Caki2 (cell line): ENCODE results near the gene IL4R. TPM values are rescaled to one million over a fixed set of nuclear protein-coding genes. Genes with fewer than 3 reads are reported as not detected.

Experiments used
- DNase-seq: peaks from one replicate; pipeline ENCODE4 v3.0.0-alpha.2; 2015; ENCODE audit warnings: low read depth
- in situ Hi-C: cut with HindIII; loops from 2 replicates; pipeline ENCODE4 v1.10.0; 2016; ENCODE audit warnings: low sequenced_read_pairs, low pct_unique_long_range_greater_than_20kb, mixed read lengths
- total RNA-seq: library from RNA; depleted of rRNA; stranded (reverse); fragments of >200 nt; shearing (Covaris generic); gene quantifications from 2 replicates; pipeline ENCODE4 v1.2.3, GENCODE V29; 2014; ENCODE audit warnings: low replicate concordance

Gene IL4R
- total RNA-seq, 1 experiment from 2014 or later = 14.9 TPM

DNA sequence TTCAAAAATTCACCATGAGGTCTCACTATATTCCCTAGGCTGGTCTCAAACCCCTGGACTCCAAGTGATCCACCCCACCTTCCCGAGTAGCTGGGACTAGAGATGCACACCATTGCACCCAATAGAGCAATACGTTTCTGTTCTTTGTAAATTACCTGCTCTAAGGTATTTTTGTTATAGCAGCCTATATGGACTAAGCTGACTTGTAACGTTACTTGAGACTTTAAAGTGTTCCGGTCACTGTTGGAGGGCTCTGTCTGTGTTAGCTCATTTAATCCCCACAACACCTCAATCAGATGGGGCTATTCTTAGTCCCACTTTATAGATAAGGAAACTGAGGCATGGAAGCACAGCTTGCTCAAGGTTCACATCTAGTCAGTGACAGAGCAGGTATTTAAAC, 25.4 kb downstream of the IL4R start:
- in situ Hi-C loops = no loop called here

DNA sequence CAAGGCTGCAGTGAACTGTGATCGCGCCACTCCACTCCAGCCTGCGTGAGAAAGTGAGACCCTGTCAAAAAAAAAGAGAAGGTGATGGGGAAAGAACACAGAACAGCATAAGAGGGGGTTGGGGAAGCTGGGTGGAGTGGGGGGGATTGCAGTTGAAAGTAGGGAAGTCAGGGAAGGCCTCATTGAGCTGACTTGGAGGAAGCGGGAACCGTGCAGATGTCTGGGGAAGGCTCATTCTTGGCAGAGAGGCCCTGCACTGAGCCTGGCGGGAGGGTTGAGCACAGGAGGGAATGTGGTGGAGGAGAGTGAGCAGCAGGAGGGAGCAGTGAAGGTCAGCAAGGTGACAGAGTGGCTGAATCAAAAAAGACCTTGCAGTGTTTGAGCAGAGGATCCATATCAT, 26.9 kb downstream of the IL4R start:
- DNase-seq = no peak
- in situ Hi-C loops = no loop called here

More for the DNA sequence above, 25.4 kb downstream of the IL4R start:
- no peak for DNase-seq

GRCh38 chr16:27341549-27341948, 27.8 kb downstream of the IL4R start:
- in situ Hi-C loops = no loop called here
- no peak for DNase-seq

GRCh38 chr16:27341971-27342370, 28.2 kb downstream of the IL4R start:
- in situ Hi-C loops = no loop called here
- DNase-seq = no peak

GRCh38 chr16:27344721-27345120, 30.9 kb downstream of the IL4R start:
- no peak for DNase-seq
- in situ Hi-C loops = no loop called here

DNA sequence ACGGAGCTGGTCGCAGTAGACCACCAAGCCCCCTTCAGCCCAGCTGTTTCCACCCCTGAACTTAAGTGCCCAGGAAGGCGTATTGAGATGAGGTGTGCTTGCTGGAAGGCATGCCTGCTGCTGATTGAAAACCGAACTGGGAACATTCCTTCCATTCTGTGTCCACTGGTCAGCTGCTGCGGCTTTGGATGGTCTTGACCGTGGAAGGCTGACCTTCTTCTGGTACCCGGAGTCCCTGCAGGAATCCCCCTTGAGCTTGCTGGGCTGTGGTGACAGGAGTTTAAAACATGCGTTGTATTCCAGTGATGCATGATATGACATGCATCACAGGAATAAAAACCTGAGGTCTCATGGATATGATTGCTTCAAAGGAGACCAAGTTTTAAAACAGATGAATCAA, 31.4 kb downstream of the IL4R start:
- in situ Hi-C loops = no loop called here
- no peak for DNase-seq

- no peak for DNase-seq
- in situ Hi-C loops = no loop called here
These were observed 33.0 kb downstream of the IL4R start for GRCh38 chr16:27346819-27347218.

GRCh38 chr16:27347930-27348685, 34.3 kb downstream of the IL4R start:
- in situ Hi-C loops = no loop called here
- no peak for DNase-seq

GRCh38 chr16:27349276-27349675, 35.5 kb downstream of the IL4R start:
- no peak for DNase-seq
- in situ Hi-C loops = no loop called here

GRCh38 chr16:27350006-27350405, 36.2 kb downstream of the IL4R start:
- in situ Hi-C loops = no loop called here
- no peak for DNase-seq

DNA sequence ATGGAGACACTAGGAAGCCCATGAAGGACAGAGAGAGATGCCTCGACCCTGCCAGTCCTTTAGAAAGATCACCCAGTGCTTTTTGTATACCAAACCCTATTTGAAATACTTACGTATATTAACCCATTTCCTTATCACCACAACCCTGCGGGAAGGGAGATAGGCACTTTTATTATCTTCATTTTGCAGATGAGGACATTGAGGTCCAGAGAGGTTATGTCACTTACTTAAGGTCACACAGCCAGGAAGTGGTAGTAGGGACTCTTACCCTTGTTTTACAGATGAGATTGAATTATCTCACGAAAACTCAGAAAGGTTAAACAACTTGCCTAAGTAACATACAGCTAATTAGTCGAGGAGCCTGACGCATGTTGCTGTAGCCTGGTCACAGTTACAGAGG, 38.2 kb downstream of the IL4R start:
- DNase-seq = no peak
- in situ Hi-C loops = no loop called here

DNA sequence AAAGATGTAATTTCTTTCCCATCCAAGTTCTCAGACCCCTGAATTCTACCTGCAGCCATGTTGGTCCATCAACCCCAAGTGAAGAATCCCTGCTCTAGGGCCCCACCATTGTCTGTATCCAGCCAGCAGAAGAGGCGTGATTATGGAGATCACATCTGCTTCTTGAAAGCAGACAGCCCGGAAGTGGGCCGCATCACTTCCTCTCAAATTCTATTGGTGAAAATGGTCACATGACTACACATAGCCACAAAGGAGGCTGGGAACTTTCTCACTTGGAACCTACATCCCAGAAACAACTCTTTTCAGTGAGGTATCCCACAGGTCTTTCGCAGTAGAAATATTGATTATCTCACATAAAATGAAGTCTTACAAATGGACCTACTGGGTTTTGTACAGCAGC, 40.1 kb downstream of the IL4R start:
- in situ Hi-C loops = no loop called here
- no peak for DNase-seq

DNA sequence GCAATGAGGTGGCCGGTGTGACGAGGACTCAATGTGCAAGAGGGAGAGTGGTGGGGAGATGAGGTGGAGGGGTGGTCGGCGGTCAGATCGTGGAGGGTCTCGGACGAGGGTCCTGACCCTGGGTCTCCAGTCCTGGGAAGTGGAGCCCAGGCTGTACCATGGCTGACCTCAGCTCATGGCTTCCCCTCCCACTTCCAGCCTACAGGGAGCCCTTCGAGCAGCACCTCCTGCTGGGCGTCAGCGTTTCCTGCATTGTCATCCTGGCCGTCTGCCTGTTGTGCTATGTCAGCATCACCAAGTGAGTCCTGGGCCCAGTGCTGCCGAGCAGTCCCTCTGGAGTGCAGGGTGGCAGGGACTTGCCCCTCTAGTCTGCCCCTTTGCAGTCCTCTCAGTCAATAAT, 41.8 kb downstream of the IL4R start:
- in situ Hi-C loops = no loop called here
- DNase-seq = no peak

DNA sequence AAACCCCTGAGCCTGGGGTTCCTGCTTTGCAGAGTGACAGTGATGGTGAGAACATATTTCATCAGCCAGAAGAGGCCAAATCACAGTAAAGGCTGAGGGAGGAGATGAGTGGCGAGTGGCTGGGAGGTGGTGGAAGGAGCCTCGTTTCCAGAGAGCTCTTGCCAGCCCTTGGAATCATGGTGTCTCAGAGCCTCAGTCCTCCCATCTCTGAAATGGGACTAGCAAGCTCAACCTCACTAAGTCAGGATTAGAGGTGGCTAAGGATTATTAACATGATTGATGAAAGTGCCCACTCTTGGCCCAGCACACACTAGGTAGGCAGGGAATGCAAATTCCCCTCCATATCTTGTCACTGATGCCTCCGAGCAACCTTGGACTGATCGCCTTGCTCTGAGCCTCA, 43.0 kb downstream of the IL4R start:
- in situ Hi-C loops = no loop called here
- DNase-seq = no peak

- DNase-seq = no peak
- in situ Hi-C loops = no loop called here
These were observed 45.3 kb downstream of the IL4R start for GRCh38 chr16:27359051-27359450.

- in situ Hi-C loops = no loop called here
- no peak for DNase-seq
These were observed 45.8 kb downstream of the IL4R start for GRCh38 chr16:27359615-27360014.

DNA sequence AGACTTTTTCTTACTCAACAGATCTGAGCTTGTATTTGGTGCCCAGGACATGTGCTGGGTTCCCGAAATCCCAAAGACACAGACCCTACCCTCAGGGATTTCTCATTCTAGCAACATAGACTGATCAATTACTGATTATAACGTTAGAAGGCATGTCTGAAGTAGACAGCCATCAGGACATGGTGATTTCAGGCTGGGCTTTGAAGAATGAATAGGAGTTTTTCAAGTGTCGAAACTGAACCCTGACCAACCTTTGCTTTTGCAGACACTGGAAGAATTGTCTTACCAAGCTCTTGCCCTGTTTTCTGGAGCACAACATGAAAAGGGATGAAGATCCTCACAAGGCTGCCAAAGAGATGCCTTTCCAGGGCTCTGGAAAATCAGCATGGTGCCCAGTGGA, 48.2 kb downstream of the IL4R start:
- DNase-seq = no peak

DNA sequence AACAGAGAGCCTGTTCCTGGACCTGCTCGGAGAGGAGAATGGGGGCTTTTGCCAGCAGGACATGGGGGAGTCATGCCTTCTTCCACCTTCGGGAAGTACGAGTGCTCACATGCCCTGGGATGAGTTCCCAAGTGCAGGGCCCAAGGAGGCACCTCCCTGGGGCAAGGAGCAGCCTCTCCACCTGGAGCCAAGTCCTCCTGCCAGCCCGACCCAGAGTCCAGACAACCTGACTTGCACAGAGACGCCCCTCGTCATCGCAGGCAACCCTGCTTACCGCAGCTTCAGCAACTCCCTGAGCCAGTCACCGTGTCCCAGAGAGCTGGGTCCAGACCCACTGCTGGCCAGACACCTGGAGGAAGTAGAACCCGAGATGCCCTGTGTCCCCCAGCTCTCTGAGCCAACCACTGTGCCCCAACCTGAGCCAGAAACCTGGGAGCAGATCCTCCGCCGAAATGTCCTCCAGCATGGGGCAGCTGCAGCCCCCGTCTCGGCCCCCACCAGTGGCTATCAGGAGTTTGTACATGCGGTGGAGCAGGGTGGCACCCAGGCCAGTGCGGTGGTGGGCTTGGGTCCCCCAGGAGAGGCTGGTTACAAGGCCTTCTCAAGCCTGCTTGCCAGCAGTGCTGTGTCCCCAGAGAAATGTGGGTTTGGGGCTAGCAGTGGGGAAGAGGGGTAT, 48.9 kb downstream of the IL4R start:
- in situ Hi-C loops = no loop called here
- DNase-seq = no peak

More for the DNA sequence above, 48.2 kb downstream of the IL4R start:
- in situ Hi-C loops = no loop called here

GRCh38 chr16:27363246-27363632, 49.5 kb downstream of the IL4R start:
- no peak for DNase-seq
- in situ Hi-C loops = no loop called here

GRCh38 chr16:27363797-27364196, 50.0 kb downstream of the IL4R start:
- peak; percentile 18 for DNase-seq
- in situ Hi-C loops = no loop called here
